Sigmoid colon (tissue), 7 donors: ENCODE data around the gene MUC5B. TPM values are rescaled to one million over a fixed set of nuclear protein-coding genes. Genes with fewer than 3 reads are reported as not detected.
"Not testable (repeated sequence)": the region's sequence is repeated elsewhere in the genome, so short reads cannot be mapped to it uniquely, and the experiment has no call there.

Source experiments
- DNase-seq: peaks from one replicate; pipeline ENCODE4 v3.0.0-alpha.2; 2019
- H3K27ac ChIP-seq, 4 donors: fragments of 200-600 bp; sonication (generic); one replicate each; pipeline ENCODE4 v1.5.1; 2016 to 2019; ENCODE audit warnings: mild to moderate bottlenecking in 1 of 4
- H3K27me3 ChIP-seq, 3 donors: fragments of 200-600 bp; sonication (generic); one replicate each; pipeline ENCODE4 v1.5.1; 2019; ENCODE audit warnings: mild to moderate bottlenecking in 1 of 3
- H3K36me3 ChIP-seq, 4 donors: fragments of 200-600 bp; sonication (generic); one replicate each; pipeline ENCODE4 v1.5.1; 2016 to 2019
- H3K4me1 ChIP-seq, 4 donors: fragments of 200-600 bp; sonication (generic); one replicate each; pipeline ENCODE4 v1.5.1; 2017 to 2019
- H3K4me3 ChIP-seq, 4 donors: fragments of 200-600 bp; sonication (generic); one replicate each; pipeline ENCODE4 v1.5.1; 2017 to 2019; ENCODE audit warnings: mild to moderate bottlenecking in 2 of 4, moderate library complexity in 1 of 4
- H3K9me3 ChIP-seq, 4 donors: fragments of 200-600 bp in 3 of 4; sonication (generic) in 3 of 4; one replicate each; pipeline versions ENCODE4 v1.5.1 to v1.6.1; 2013 to 2019
- CTCF ChIP-seq, 4 experiments: fragments of 450-650 bp in 3 of 4; fragments of 200-600 bp in 1 of 4; IDR thresholded peaks; one replicate each; pipeline ENCODE4 v1.5.1; 2016 to 2019; ENCODE audit warnings: antibody characterized with exemption in 4 of 4, mild to moderate bottlenecking in 3 of 4, moderate library complexity in 2 of 4
- EP300 ChIP-seq, 4 donors: sonication (generic); formaldehyde crosslinking; IDR thresholded peaks; one replicate each; pipeline ENCODE4 v1.6.1; 2017; ENCODE audit warnings: antibody characterized with exemption in 4 of 4
- POLR2A ChIP-seq, 2 donors: fragments of 450-650 bp; IDR thresholded peaks; one replicate each; pipeline ENCODE4 v1.6.1; 2016; ENCODE audit warnings: antibody characterized with exemption in 2 of 2, mild to moderate bottlenecking in 2 of 2, moderate library complexity in 2 of 2
- POLR2AphosphoS5 ChIP-seq, 4 donors: sonication (generic); formaldehyde crosslinking; IDR thresholded peaks; one replicate each; pipeline ENCODE4 v1.6.1; 2017; ENCODE audit warnings: antibody characterized with exemption in 4 of 4
- WGBS, 2 donors: extraction: QIAGEN DNeasy Blood & Tissue Kit; methylation state at CpG; one replicate each; pipeline ENCODE4 v1.1.7; 2013; 5-methylcytosine and 5-hydroxymethylcytosine counted together
- intact Hi-C: fragments of 100-400 bp; cut with DNase I; formaldehyde crosslinking; loops from one replicate; pipeline ENCODE4 v1.15.1; 2023
- polyA plus RNA-seq, 3 donors: library from polyadenylated mRNA; stranded (reverse); fragments of 200-250 nt; gene quantifications; one replicate each; pipeline ENCODE4 v1.2.3, GENCODE V29; 2013
- total RNA-seq, 4 donors: library from RNA; depleted of rRNA; stranded (reverse); fragments of >200 nt; gene quantifications; one replicate each; pipeline ENCODE4 v1.1.0, GENCODE V29; 2016
- donor health status: healthy with polysubstance abuse.
- donor health status: Bipolar disorder and iron deficiency.
- donor health status: healthy.

The MUC5B gene
- total RNA-seq (under 1 TPM in 1 of 4 donors, not detected in 3; 0.83 TPM), polyA plus RNA-seq (100 to 1,000 TPM in 1 of 3 donors, 1 to 10 TPM in 2; 1.4 to 131 (median 4.2) TPM)

- TF ChIP-seq CTCF (IDR thresholded peaks at IDR 0.05) (no peak), EP300 (IDR thresholded peaks at IDR 0.05) (no peak), POLR2A (IDR thresholded peaks at IDR 0.05) (no peak)
- intact Hi-C loops, result no loop called here
- Histone ChIP-seq H3K9me3 (no peaks in the 10 kb centered on the region), H3K27me3 (peaks cover 7 to 92% (median 81%) of the 10 kb centered on the region in 3 donors), H3K4me3 (no peak within 1 kb of the TSS), H3K4me1 (no peaks in the 10 kb centered on the region), H3K36me3 (no peaks in the 10 kb centered on the region), H3K27ac (no peak within 1 kb of the TSS)
- peak; percentile 61 for DNase-seq
- WGBS, 2 donors, result 16 to 63% methylated on average over 36 of the region's 36 CpGs
Measured at GRCh38 chr11:1222491-1223345, at the start of gene MUC5B. TSS of gene MUC5B (plus strand) at chr11:1223066. CDS start at chr11:1223124, 58 bp downstream.

GRCh38 chr11:1173396-1173795 lies 49.5 kb upstream of the MUC5B start:
- H3K27ac ChIP-seq, DNase-seq, H3K4me1 ChIP-seq, H3K36me3 ChIP-seq, H3K4me3 ChIP-seq, intact Hi-C loops, H3K27me3 ChIP-seq, H3K9me3 ChIP-seq: not testable (repeated sequence)
- WGBS, 2 donors, result 91 to 97% methylated on average over 2 to 3 of the region's 3 CpGs

GRCh38 chr11:1174441-1175370 lies 48.2 kb upstream of the MUC5B start:
- no peaks in the 10 kb centered on the region for H3K27me3 ChIP-seq
- H3K9me3 ChIP-seq, result no peaks in the 10 kb centered on the region
- no peak for DNase-seq
- H3K4me3 ChIP-seq, result no peak overlapping the region
- TF ChIP-seq CTCF (IDR thresholded peaks at IDR 0.05) (no peak), EP300 (IDR thresholded peaks at IDR 0.05) (no peak), POLR2A (IDR thresholded peaks at IDR 0.05) (no peak), POLR2AphosphoS5 (IDR thresholded peaks at IDR 0.05) (no peak)
- H3K4me1 ChIP-seq, result no peaks in the 10 kb centered on the region
- no peak overlapping the region for H3K27ac ChIP-seq
- 91 to 92% methylated on average over 39 of the region's 39 CpGs for WGBS, 2 donors
- H3K36me3 ChIP-seq, result no peaks in the 10 kb centered on the region
- intact Hi-C loops, result no loop called here

- Histone ChIP-seq H3K4me3 (no peak overlapping the region), H3K27ac (no peak overlapping the region), H3K36me3 (no peaks in the 10 kb centered on the region), H3K4me1 (no peaks in the 10 kb centered on the region), H3K27me3 (no peaks in the 10 kb centered on the region), H3K9me3 (no peaks in the 10 kb centered on the region)
- intact Hi-C loops, result no loop called here
- WGBS, 2 donors, result 69 to 72% methylated on average over 22 of the region's 22 CpGs
- TF ChIP-seq POLR2AphosphoS5 (IDR thresholded peaks at IDR 0.05) (no peak), CTCF (IDR thresholded peaks at IDR 0.05) (no peak), POLR2A (IDR thresholded peaks at IDR 0.05) (no peak), EP300 (IDR thresholded peaks at IDR 0.05) (no peak)
- no peak for DNase-seq
Measured at GRCh38 chr11:1175461-1176223, 47.2 kb upstream of the MUC5B start.
